Measurements from ENCODE around the gene NTMT2. TPM values are rescaled to one million over a fixed set of nuclear protein-coding genes. Genes with fewer than 3 reads are reported as not detected.

NTMT2 gene
- not detected in 5 replicates for total RNA-seq (2022; extraction: Qiagen RNA extraction)

DNA sequence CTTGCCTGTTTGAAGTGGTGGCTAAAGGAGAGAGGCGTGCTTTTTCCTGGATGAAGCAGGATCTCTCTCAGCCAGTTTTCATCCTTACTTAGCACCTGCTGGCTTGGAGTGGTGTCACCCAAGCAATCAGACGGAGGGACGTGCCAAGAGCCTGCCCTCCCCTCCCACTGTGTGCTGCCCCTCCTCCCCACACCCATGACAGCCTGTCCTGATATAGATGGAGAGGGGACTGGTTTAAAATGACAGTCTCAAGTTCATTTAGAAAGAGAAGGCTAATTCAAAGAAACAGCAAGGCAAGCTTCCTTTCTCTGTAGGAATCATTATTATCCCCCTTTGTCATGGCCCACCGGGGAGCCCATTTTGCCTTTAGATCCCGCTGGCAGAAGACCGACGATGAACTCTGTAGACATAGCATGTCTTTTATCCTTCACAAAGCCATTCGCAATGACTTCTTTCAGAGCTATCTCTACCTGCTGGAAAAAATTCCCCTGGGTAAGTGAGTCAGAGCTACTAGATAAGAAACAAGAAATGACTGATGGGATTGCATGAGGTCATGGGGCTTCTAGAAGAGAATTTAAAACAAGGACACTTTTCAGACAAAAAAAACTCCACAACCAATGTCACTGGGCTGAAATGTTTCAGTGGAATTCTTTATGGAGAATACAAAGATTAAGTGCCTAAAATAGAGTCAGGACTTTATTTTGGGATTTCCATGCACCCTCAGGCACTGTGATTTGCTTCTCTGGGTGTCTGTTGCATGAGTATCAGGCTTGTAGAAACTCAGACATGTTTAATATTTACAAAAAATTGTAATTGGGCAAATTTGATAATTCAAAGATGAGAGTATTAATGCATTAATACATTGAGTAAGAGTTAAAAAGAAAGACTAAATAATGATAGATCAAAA lies at the start of gene NTMT2:
TSS of gene NTMT2 (plus strand) at position 190 of the 907 bp plus-strand sequence. CDS start at position 339, 149 bp downstream.

Other genes with a start within 250 kb of the NTMT2 start
- gene KIFAP3, start 71.3 kb upstream of the NTMT2 start, total RNA-seq (2022; extraction: Qiagen RNA extraction) = 11.0 to 13.7 TPM (median 13.0 TPM) in 5 replicates